Sigmoid colon (tissue), 4 donors: ENCODE results near the gene C1orf167.

Experiments used
- CTCF ChIP-seq, 4 experiments: fragments of 450-650 bp in 3 of 4; fragments of 200-600 bp in 1 of 4; IDR thresholded peaks; one replicate each; pipeline ENCODE4 v1.5.1; 2016 to 2019; ENCODE audit warnings: antibody characterized with exemption in 4 of 4, mild to moderate bottlenecking in 3 of 4, moderate library complexity in 2 of 4
- POLR2AphosphoS5 ChIP-seq, 4 donors: sonication (generic); formaldehyde crosslinking; IDR thresholded peaks; one replicate each; pipeline ENCODE4 v1.6.1; 2017; ENCODE audit warnings: antibody characterized with exemption in 4 of 4

- TF ChIP-seq CTCF (IDR thresholded peaks at IDR 0.05) (no peak), POLR2AphosphoS5 (IDR thresholded peaks at IDR 0.05) (no peak)
Observed at GRCh38 chr1:11761988-11762406, at the start of gene C1orf167.
